HG03097 (cell line): ENCODE results near the gene DMBT1.
"Not testable (repeated sequence)": the region's sequence is repeated elsewhere in the genome, so short reads cannot be mapped to it uniquely, and the experiment has no call there.

Experiments
- ATAC-seq: cut with Tn5 transposase; IDR thresholded peaks from one replicate; pipeline ENCODE4 v1.9.1; 2021; ENCODE audit not compliant: unreplicated experiment, low FRiP score

The DMBT1 gene

DNA sequence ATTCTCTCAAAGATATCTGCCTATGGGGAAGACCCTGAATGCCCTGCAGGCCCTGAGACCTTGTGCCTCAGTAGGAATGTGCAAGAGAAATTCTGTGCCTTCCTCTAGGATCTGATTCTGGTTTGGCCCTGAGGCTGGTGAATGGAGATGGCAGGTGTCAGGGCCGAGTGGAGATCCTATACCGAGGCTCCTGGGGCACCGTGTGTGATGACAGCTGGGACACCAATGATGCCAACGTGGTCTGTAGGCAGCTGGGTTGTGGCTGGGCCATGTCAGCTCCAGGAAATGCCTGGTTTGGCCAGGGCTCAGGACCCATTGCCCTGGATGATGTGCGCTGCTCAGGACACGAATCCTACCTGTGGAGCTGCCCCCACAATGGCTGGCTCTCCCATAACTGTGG, 15.7 kb downstream of the DMBT1 start:
- no peak for ATAC-seq

- no peak for ATAC-seq
Measured at GRCh38 chr10:122577311-122577885, 16.8 kb downstream of the DMBT1 start.

DNA sequence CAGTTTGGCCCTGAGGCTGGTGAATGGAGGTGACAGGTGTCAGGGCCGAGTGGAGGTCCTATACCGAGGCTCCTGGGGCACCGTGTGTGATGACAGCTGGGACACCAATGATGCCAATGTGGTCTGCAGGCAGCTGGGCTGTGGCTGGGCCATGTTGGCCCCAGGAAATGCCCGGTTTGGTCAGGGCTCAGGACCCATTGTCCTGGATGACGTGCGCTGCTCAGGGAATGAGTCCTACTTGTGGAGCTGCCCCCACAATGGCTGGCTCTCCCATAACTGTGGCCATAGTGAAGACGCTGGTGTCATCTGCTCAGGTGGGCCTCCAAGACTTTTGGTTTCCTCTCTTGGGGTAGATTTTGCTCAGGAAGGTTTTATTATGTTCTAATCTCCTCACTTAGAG, 25.5 kb downstream of the DMBT1 start:
- not testable (repeated sequence) for ATAC-seq

GRCh38 chr10:122587098-122587760, 26.7 kb downstream of the DMBT1 start:
- ATAC-seq, result no peak

DNA sequence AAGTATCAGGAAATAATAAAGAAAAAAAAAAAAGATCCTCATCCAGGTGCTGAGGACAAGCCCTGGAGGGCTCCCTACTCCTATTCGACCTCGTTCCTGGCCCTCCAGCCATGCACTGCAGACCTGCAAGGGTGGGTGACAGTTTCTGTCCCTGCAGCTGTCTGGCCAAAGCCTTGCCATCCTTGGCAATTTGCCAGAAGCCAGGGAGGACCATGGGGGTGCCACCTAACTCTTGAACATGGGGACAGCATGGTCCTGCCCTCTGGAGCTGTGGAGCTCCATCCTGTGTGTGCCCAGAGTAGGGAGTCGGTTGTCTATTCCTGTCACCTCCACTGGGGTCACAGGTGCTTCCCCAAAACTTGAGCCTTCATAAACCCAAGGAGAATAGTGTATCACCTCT, 27.8 kb downstream of the DMBT1 start:
- no peak for ATAC-seq

GRCh38 chr10:122590153-122590552, 29.6 kb downstream of the DMBT1 start:
- no peak for ATAC-seq

DNA sequence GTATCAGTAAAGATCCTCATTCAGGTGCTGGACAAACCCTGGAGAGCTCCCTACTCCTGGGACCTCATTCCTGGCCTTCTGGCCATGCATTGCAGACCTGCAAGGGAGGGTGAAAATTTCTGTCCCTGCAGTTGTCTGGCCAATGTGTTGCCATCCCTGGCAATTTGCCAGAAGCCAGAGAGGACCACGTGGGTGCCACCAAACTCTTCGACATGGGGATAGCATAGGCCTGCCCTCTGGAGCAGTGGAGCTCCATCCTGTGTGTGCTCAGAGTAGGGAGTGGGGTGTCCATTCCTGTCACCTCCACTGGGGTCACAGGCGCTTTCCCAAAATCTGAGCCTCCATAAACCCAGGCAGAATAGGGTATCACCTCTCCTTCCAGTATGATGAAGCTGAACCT, 31.2 kb downstream of the DMBT1 start:
- no peak for ATAC-seq

DNA sequence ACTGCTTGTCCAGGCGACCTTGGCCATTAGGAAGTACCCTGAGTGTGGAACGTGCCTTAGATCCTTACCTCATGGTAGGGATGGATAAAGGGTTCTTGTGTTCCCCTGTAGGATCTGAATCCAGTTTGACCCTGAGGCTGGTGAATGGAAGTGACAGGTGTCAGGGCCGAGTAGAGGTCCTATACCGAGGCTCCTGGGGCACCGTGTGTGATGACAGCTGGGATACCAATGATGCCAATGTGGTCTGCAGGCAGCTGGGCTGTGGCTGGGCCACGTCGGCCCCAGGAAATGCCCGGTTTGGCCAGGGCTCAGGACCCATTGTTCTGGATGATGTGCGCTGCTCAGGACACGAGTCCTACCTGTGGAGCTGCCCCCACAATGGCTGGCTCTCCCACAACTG, 31.6 kb downstream of the DMBT1 start:
- no peak for ATAC-seq

DNA sequence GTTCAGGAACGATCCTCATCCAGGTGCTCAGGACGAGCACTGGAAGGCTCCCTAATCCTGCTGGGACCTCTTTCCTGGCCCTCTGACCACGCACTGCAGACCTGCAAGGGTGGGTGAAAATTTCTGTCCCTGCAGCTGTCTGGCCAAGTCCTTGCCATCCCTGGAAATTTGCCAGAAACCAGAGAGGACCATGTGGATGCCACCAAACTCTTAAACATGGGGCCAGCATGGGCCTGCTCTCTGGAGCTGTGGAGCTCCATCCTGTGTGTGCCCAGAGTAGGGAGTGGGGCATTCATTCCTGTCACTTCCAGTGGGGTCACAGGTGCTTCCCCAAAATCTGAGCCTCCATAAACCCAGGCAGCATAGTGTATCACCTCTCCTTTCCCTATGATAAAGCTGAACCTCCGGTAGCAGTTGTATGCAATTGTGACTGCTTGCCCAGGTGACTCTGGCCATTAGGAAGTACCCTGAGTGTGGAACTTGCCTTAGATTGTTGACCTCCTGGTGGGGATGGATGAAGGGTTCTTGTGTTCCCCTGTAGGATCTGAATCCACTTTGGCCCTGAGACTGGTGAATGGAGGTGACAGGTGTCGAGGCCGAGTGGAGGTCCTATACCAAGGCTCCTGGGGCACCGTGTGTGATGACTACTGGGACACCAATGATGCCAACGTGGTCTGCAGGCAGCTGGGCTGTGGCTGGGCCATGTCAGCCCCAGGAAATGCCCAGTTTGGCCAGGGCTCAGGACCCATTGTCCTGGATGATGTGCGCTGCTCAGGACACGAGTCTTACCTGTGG, 57.1 kb downstream of the DMBT1 start:
- ATAC-seq, result no peak

DNA sequence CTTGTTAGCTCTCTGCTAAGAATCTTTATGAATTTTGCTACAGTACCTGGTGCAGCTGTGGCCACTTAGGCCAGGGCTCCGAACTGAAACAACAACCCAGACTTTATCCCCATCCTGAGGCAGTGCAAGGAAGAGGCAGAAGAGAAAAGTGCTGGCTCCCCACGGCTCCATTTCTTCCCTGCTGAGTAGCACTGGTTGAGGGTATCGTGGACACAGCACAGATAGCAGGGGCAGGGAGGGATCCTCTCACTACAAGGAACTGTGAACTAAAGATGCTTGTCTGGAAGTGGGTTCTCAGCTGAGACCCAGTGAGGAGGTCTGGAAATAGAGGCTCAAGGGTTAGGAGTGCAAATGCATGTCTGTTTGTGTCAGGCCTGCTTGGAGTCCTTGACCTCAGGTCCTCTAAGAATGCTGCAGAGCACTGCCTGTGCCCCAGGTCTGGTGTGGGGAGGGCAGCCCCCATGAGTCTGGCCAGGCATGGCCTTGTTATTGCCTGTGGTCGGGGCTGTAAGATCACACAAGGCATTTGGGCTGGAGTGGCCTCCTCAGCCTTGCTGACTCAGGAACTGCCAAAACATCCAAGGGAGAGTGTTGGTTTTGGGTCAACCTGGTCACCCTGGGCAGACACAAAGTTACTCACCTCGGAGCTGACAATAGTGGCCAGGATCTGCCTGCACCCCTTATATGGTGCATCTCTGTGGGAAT, 58.1 kb downstream of the DMBT1 start:
- no peak for ATAC-seq

GRCh38 chr10:122620961-122621360, 60.4 kb downstream of the DMBT1 start:
- ATAC-seq, result not testable (repeated sequence)

DNA sequence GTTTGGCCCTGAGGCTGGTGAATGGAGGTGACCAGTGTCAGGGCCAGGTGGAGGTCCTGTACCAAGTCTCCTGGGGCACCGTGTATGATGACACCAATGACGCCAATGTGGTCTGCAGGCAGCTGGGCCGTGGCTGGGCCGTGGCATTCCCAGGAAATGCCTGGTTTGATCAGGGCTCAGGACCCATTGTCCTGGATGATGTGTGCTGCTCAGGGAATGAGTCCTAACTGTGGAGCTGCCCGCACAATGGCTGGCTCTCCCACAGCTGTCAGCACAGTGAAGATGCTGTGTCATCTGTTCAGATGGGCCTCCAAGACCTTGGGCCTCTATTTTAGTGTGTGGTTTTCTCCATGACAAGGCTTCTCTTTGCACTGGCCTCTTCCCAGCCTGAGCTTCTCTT, 64.0 kb downstream of the DMBT1 start:
- no peak for ATAC-seq

DNA sequence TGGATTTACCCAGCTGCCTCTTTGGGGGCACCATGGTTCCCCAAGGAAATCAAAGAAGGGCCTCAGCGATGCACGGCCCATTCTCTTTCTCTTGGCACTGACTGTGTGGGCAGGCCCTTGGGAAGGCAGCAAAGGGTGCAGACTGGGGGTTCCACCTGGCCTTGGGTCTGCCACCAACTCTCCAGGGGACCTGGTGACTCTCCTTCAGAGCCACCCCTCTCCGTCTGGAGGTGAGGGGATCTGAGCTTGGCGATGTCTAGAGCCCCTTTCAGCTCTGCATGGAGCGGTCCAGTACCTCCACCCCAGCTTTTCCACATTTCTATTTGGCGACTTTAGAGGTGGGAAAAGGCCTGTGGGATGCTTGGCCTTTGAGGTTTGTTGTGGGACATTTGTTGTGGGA, 70.0 kb downstream of the DMBT1 start:
- ATAC-seq, result no peak

DNA sequence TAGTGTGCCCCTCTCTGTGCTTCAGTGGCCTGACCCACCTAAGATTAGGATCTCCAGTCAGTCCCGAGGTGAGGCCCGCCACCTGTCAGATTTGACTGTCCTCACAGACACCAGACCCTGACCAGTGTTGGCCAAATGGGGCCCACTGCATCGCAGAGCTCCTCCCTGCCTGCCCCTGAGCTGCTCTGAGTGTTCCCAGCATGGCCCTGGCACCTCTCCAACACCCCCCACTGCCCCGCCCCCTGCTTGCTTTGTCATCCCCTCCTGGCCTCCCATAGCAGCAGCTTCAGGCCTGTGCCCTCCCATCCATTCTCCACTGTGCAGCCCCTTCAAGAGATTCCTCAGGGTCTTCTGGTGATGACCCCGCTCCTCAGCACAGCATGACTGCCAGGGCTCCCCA, 71.5 kb downstream of the DMBT1 start:
- ATAC-seq, result no peak

DNA sequence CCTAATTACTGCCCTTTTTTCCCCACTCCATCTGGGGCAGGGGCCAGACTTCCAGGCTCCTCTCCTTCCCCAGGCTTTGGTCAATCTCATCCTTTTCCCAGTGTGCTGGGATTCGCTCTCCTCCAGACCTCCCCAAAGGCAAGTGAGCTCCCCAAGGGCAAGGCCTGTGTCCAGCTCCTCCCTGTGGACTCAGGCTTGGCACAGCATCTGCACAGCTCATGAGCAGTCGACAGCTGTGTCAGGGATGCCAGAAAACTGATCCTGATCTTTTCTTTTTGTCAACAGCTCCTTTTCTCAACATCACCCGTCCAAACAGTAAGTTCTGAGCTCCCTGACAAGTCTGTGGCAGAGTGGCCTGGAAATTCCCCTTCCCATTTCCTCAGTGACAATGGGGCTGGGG, 72.0 kb downstream of the DMBT1 start:
- no peak for ATAC-seq

GRCh38 chr10:122636953-122637352, 76.4 kb downstream of the DMBT1 start:
- ATAC-seq, result no peak

- no peak for ATAC-seq
Measured at GRCh38 chr10:122637376-122637775, 76.8 kb downstream of the DMBT1 start.

GRCh38 chr10:122638106-122638505, 77.6 kb downstream of the DMBT1 start:
- ATAC-seq, result no peak

DNA sequence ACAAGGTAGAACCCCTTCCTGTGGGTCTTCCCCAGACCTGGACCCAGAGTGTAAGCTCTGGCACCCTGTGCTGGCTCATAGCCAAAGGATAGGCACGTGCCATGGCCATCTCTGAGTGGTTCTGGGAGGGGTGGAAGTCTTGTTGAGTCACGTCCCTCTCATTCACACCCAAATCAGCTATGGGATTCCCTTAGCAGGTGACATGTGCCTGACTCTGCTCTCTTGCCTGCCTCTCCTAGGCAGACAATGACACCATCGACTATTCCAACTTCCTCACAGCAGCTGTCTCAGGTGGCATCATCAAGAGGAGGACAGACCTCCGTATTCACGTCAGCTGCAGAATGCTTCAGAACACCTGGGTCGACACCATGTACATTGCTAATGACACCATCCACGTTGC, 79.2 kb downstream of the DMBT1 start:
- ATAC-seq, result no peak

- ATAC-seq, result no peak
Measured at GRCh38 chr10:122640921-122641320, 80.4 kb downstream of the DMBT1 start.
